Bone marrow (tissue), 2 donors: ENCODE data around the gene COPS8.

ENCODE experiments used
- DNase-seq, 2 donors: peaks; one replicate each; lab custom pipeline; 2025; lab: John Stamatoyannopoulos, UW

Gene COPS8

GRCh38 chr2:237131749-237132533 is 46.3 kb downstream of the COPS8 start:
- DNase-seq: no peak

DNA sequence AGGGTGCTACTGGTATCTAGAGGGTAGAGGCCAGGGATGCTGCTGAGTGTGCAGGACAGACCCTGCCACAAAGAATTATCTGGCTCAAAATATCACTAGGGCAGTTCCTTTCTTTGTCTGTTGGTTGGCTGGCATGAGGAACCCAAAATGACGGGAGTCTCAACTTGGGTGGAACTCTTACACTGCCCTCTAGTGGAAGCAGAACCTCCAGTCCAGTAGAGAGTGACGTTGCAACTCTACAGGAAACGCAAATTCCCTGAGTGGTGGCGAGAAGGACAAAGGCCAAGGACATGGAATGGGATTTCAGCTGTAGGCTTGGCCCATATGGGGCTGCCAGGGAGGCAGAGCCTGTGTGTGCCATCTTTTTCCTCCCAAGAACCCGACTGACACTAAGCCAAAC is 47.1 kb downstream of the COPS8 start:
- DNase-seq: no peak

DNA sequence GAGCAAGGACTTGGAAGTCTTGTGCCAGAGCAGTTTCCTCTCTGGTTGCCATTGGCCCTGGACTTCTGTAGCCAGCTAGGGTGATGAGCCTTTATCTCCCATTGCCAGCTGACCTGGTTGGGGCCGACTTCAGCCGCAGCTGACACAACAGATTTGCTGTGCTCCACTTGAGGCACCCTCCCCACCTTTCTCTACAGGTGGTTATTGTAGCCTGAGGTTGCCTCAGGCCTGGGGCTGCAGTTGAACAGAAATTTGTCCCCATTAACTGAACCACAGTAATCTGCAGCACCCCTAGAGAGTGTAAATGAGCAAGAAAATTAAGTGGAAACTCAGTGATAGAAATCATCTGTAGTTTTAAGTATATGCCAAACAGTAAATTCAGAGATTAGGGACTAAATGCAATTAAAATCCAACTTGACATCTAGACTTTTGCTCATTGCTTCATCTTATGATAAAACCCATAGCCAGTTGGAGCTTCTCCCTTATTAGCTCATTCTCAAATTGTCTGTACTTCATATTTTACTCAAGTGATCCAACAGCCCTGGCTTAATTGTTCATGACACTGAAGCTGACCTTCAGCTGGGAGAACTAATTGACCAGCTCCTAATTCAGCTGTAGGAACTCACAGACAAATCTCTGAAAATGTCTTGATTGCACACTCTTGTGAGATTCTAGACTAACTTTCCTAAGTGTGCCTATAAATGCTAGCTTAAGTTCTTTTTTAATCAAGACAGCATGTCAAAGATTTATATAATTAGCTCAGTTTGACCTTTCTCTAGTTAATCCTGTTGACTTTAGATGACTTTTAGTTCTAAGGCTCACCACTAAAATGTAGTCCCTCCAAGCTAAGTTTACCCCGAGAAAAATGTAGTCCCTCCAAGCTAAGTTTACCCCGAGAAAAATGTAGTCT is 48.9 kb downstream of the COPS8 start:
- DNase-seq: no peak

DNA sequence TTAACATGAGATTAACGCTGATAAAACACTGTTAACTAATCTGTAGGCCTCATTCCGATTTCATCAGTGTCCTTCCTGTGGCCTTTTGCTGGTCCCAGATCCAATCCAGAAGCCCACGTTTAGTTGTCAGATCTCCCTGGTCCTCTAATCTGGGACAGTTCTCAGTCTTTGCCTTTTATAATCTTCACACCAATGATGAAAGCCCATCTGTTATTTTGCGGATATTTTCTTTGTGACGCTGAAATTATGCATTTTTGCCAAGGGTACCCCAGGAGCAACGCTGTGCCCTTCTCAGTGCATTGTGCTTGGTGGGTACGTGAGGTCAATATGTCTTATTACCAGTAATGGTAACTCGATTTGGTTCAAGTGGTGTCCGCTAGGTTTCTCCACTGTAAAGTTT is 51.1 kb downstream of the COPS8 start:
- DNase-seq: no peak

GRCh38 chr2:237137626-237138323 is 52.1 kb downstream of the COPS8 start:
- DNase-seq: no peak

DNA sequence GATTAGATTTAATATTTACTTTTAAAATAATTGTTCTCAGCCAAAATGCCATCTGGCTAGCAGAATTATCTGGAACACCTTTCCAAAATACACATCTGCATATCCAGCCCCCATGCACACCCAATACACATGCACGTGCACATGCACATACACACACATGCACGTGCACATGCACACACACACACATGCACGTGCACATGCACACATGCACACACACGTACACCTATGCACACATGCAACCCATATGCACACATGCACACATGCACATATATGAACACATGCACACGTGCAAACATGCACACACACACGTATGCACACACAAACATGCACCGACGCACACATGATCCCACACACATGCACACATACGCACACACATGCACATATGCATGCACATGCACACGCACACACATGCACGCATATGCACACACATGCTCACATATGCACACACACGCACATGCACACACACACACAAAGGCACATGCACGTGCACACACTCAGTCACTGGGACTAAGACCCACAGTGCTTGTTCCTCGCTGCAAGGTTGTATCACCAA is 53.5 kb downstream of the COPS8 start:
- DNase-seq: no peak

DNA sequence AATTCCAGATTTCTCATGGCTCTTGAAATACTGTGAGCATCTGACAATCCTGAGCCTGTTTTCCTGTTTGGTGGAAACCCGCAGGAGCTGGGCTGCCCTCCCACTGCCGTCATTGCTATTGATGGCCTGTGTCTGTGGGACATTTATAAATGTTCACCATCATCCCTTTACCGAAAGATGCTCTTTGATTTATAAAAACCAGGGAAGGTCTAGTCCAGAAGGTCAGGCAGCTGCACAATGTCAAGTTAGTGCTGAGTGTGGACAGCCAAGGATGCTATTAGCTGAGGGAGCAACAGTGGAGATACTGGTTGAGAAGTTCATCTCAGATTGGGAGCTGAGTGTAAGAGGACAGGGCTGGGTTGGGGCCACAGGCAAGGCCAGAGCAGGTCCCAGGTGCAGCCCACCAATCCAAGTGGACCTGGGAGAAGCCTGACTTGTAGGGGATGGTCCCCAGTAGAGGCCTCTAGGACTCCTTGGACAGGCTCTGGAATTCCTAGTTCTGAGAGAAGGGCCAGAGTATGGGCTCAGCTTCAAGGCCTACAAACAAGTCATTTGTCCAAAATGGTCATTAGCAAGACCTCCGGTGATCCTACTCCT is 55.1 kb downstream of the COPS8 start:
- DNase-seq: no peak

GRCh38 chr2:237141571-237142051 is 55.9 kb downstream of the COPS8 start:
- DNase-seq: no peak

DNA sequence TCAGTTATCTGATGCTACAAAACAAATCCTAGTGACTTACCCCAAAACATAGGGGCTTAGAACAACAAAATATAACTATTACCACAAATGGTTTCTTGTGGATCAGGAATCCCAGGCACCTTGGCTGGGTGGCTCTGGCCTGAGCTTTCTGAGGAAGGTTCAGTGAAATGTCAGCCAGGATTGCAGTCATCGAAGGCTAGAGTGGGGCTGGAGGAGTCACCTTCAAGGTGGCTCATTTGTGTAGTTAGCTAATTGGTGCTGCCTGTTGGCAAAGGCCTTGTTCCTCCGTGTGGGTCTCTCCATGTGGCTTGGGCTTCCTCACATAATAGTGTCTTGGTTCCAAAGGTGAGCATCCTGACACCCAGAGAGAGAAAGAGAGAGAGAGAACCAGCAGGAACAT is 57.4 kb downstream of the COPS8 start:
- DNase-seq: no peak

GRCh38 chr2:237143676-237144440 is 58.2 kb downstream of the COPS8 start:
- DNase-seq: no peak

GRCh38 chr2:237144516-237144915 is 58.8 kb downstream of the COPS8 start:
- DNase-seq: no peak

DNA sequence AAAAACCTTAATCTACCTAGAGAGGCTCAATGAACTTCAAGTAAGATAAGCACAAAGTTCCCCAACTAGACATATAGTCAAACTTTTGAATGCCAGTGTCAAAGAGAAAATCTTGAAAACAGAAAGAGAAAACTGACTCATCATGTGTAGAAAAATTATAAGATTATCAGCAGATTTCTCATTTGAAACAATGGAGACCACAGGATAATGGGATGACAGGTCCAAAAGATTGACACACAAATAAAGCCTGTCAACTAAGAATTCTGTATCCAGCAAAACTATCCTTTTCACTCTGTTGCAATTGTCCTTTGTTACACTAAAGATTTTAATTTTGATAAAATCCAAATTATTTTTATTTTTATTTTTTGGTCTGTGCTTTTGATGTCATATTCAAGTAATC is 61.6 kb downstream of the COPS8 start:
- no peak for DNase-seq

DNA sequence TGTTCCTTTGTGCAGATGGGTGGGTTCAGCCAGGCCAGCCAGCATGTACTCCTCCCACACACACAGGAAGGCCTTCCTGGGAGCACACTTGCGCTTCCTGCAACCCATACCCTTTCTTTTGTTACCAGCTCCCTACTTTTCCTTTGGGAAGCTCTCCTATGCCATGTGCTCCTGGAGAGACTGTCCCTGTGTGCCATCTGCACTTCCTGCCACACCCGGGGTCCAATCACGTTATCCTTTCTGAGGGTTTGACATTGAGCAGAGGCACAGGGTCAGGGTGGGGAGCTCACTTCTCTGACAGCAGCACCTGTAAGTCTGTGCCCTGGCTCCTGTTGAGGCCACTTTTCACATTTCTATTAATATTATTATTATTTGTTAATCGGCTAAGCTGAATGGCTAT is 62.9 kb downstream of the COPS8 start:
- no peak for DNase-seq

GRCh38 chr2:237149425-237149824 is 63.7 kb downstream of the COPS8 start:
- no peak for DNase-seq
